Stimulated activated CD8-positive, alpha-beta memory T cell treated with anti-CD3 and anti-CD28 coated beads, Interleukin-4, amount 100 ng/mL, for 48 hours (primary cell): ENCODE measurements around the gene SLC18A2.
"Not testable (repeated sequence)": the region's sequence is repeated elsewhere in the genome, so short reads cannot be mapped to it uniquely, and the experiment has no call there.

ENCODE experiments used
- DNase-seq: peaks from one replicate; pipeline ENCODE4 v3.0.0-alpha.2; 2020

Gene SLC18A2

DNA sequence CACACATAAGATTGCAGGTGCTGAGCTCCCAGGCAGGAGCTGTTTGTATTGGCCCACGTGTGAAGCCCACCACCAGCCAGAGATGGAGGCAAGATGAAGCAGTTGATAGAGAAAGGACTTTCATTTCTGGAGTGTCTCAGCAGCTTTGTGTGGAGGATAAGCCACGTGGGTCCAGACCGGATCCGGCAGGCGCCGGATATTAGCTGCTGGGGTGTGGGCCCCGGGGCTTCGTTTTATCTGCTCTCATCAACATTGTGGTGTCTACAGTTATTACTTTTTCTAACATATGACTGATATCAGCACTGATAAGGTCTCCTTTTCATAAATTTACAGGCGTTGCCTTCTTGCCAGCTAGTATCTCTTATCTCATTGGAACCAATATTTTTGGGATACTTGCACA lies 25.5 kb downstream of the SLC18A2 start:
- no peak for DNase-seq

DNA sequence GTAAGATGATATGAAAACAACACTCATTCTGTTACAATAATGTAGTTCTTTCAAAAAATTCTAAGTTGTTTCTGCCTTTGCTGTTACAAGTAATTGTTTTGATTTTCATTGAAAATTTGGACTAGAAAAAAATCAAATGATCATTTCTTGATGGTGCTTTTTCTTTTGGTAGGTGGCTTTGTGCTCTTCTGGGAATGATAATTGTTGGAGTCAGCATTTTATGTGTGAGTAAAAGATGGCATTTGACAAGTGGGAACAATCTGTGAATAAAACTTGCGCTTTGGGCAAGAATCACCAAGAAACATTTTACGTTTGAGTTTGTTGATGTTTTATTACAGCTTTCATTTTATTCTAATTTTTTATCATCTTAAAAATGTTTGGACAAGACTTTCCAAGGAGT lies 25.9 kb downstream of the SLC18A2 start:
- no peak for DNase-seq

DNA sequence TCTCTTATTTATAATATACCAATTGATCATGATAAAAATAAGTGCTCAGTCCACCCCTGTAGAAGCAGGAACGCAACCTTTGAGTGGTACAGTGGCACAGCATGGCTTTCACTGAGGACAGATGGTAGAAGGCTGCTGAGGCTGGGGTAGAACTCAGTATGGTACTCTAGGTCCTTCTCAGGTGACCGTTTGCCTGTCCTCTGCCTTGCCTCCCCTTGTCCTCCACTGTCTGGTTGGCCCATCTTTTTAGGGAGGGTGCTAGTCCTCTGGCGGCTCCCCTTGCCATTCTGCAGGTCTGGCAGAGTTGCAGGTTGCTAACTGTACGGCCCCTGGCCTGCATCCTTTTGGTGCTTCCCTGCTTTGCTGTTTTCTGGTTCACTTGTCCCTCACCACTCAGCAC lies 27.3 kb downstream of the SLC18A2 start:
- no peak for DNase-seq

DNA sequence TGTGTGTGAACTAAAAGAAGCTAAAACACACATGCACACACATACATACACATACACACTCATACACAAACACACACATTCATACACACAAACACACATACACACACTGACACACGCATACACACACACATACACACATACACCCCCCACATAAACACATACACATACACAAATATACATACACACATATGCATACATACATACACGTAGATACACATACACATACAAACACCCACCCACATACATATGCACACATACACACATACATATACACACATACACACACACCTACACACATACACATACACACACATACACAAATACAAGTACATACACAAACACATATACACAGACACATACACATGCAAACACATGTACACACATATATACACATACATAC lies 28.0 kb downstream of the SLC18A2 start:
- no peak for DNase-seq

DNA sequence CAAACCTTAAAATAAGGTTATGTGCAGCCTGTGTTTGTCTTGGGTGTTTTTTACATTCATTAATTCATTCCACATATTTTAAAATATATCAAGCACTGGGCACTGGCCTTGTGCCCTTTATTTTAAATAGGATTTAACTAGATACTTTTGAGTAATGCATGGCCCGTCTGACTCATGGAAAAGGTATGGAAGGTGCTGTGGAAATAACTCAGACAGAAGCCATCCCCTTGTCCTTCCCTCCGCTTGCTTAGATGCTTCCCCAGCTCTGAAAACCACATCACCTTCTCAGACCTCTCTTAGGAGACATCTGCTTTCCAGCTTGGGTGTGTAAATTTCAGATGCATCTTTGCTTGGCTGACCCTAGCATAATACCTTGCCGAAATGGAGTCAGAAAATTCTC lies 30.5 kb downstream of the SLC18A2 start:
- DNase-seq, result no peak

DNA sequence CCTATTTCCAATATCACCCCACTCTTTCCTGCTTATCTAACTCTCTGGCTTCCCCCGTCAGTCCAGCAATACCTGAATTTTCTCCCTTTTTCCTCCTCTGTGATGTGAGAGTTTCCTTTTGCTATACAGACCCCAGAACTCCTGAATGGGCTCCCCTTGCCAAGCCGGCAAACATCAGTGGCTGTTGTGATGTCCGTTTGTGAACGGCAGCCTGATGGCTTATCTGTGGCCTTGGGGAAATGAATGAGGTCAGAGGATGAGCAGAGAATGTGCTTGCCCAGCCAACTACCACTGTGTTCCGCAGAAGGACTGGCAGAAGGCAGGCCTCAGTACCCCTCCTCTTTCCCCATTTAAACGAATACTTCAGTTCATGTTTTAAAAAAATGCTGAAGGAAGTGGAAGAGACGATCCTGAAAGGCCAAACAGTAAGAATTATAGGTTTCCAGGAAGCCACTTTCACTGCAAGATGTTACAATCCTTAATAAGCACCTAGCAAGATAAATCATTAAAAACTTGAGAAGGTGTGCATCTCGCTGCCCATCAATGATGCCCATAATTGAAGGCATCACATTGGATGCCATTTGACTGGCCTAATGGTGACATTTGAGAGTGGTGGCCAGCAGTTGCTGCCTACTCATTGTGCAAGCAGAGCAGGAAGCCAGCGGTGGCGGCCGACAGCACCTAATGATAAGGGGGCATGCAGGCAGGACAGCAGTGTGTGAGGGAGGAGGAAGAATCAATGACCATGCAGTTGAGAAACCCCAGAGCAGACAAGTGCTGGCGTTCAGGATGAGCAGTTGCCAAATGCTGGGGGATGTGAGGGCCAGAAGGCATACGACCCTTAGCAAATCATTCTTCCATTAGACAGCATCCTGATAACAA lies 31.5 kb downstream of the SLC18A2 start:
- DNase-seq, result no peak

DNA sequence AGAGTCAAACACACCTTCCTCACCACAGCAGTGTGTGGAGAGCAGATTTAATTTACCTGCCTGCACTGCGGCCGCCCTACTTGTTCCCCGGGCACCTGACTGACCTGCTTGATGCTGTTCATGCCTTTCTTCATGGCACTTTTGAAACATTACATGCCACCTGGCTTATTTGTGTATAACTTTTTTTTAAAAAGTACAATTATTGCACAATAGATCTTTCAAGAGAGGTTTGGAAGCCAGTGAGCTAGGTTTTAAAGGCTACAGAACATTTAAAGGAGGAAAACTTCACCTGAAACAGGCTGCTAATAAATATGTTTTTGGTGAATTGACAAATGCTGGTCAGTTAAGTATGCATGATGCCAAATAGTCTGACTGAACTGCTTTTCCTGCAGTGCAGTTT lies 33.1 kb downstream of the SLC18A2 start:
- no peak for DNase-seq

DNA sequence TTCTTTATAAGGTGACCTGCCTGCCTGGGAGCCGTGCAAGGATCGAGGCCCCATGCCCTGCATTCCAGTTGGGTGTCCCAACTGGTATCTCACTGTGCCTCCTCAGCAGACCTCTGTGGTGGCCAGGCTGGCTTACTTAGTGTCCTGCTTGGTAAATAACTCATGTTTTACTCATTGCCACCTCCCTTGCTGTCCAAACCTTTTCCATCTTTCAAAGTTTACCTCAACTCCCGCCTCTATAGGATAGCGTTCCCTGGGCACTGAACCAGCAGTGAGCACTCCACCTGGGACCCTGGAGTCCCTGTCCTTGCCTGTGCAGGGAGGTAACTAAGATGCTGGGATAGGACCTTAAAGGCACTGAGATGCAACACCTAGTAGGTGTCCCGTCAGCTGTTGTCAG lies 33.6 kb downstream of the SLC18A2 start:
- no peak for DNase-seq

DNA sequence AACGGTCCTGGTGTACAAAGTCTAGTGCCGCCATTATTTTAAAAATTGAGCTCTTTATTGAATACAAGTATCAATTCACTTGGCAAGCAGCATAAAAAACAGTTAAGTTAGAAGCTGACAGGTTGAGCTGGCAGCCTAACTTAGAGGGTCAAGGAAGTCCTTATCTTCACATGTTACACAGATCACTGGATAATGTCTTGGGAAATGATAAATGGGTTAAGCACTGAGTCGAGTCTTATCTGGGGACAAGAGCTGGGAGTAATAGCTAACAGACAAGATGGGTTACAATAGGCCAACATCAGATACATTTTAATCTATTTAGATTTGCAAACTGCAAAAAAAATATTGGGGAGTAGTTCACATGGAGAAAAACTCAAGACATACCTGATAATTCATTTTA lies 34.2 kb downstream of the SLC18A2 start:
- DNase-seq, result no peak

DNA sequence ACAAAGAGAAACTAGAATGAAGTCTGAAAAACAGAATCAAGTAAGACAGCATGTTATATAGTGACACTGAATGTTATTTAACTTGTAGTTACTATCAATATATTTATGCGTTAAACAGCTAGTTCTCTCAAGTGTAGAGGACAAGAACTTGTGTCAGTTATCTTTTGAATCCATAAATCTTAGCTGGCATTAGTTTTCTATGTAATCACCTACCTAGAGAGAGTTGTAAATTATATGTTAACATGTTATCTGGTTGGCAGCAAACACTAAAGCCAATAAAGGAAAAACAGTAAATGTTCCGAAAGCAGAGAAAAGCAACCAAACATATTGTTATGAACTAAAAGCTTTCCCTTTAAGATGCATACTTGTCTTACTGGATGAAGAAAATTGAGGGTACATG lies 36.8 kb downstream of the SLC18A2 start:
- DNase-seq, result no peak

DNA sequence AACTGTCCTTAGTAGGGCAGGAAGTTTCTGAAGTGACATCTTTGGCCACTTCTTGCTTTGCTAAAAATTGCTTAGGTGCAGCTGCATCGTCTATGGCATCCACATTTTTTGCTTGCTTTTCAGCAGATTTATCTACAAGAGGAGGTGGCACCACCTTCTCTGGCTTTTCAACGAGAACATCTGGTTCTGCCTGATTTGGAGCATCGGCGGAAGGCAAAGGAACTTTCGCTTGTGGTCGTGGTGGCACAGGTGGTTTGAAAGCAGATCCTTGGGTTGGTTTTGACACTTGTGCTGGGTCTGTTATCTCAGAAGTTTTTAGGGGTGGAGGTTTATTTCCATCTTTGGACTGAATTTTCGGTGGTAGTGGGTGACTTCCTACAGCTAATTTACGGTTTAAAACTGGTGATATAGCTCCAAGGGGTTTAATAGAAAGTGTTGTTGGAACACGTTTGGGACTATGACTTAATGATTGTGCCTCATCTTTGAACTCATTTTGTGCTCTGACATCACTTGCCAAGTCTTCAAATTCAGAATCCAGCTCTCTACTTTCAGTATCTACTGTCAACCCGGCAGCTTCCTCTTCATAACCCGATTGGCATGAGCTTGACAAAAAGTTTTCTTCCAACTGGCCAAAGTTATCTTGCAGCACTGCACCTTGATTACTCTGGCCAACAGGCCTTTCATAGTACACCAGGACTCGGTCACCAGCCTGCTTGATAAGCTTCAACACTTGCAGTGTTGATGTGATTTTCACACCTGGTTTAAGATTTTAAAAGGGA lies 44.0 kb downstream of the SLC18A2 start:
- no peak for DNase-seq

DNA sequence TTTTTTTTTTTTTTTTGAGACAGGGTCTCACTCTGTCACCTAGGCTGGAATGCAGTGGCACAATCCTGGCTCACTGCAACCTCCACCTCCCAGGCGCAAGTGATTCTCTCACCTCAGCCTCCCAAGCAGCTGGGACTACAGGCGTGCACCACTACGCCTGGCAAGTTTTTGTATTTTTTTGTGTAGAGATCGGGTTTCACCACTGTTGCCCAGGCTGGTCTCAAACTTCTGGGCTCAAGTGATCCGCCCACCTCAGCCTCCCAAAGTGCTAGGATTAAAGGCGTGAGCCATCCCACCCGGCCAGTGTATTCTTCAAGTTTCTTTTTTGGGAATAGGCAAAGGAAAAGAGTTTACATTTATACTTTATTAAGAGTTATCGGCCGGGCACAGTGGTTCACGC lies 50.0 kb downstream of the SLC18A2 start:
- DNase-seq, result not testable (repeated sequence)

DNA sequence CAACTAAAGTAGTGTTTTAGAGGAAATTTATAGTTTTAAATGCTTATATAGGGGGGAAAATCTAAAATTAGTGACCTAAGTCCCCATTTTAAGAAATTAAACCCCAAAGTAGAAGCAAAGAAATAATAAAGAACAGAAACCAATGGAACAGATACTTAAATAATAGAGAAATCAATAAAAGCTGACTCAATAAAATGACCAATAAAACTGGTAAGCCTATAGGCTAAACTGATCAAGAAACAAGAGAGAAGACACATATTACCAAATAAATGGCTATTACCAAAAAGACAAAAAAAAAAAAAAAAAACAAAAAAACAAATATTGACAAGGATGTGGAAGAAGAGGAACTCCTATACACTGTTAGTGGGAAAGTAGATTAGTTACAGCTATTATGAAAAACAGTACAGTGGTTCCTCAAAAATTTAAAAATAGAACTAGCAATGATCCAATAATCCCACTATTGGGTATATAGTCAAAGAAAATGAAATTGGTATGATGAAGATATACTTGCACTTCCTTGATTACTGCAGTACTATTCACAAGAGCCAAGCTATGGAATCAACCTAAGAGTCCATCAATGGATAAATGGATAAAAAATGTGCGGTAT lies 53.2 kb downstream of the SLC18A2 start:
- DNase-seq, result no peak

DNA sequence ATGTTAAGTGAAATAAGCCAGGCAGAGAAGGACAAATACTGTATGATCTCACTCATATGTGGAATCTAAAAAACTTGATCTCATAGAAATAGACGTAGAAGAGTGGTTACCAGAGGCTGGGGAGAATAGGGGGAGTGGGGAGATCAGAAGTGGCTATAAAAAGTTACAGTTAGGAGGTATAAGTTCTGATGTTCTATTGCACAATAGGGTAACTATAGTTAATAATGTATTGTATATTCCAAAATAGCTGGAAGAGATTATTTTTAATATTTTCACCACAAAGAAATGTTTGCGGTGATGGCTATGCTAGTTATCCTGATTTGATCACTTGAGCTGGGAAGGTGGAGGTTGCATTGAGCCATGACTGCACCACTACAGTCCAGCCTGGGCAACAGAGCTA lies 53.8 kb downstream of the SLC18A2 start:
- DNase-seq, result no peak

DNA sequence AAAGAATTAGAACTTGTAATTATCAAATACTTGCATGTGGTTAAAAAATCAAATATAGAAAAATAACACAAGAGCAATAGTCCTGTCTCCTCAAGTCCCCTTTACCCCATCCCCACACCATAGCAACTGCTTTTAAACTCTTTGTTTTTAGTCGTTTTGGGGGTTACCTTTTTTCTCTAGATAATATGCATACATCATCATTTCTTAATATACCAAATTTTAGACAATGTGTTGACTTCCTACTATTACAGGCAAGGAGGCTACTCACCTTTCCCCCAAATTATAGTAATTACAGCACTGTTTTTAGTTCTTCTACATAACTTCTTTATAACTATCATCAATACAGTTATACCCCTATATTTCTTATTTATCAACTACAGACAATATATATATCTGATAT lies 57.3 kb downstream of the SLC18A2 start:
- no peak for DNase-seq

DNA sequence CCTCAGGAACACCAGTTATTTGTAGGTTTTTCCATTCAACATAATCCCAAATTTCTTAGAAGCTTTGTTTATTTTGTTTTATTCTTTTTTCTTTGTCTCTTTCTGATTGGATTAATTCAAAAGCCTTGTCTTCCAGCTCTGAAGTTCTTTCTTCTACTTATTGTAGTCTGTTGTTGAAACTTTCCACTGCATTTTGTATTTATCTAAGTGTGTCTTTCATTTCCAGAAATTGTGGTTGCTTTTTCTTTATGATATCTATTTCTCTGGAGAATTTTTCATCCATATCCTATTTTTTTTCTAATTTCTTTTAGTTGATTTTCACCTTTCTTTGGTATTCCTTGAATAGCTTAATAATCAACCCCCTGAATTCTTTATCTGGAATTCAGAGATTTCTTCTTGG lies 58.5 kb downstream of the SLC18A2 start:
- DNase-seq, result no peak

DNA sequence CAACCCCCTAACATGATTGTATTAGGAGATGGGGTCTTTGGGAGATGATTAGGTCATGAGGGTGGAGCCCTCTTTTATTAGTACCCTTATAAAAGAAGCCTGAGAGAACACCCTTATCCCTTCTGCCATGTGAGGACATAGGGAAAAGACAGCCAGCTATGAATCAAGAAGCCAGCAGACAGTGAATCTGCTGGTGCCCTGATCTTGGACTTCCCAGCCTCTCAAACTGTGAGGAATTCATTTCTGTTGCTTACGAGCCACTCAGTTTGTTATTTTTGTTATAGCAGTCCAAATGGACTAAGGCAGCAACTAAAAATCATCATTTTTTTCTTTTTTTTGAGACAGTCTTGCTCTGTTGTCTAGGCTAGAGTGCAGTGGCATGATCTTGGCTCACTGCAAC lies 59.8 kb downstream of the SLC18A2 start:
- DNase-seq, result no peak

DNA sequence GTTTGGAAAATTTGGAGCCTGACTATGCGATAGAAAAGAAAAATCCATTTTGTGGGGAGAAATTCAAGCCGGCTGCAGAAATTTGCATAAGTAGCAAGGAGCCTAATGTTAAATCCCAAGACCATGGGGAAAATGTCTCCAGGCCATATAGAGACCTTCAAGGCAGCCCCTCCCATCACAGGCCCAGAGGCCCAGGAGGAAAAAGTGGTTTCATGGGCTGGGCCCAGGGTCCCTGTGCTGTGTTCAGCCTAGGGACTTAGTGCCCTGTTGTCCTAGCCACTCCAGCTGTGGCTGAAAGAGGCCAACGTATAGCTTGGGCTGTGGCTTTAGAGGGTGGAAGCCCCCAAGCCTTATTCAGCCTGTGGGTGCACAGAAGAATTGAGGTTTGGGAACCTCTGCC lies 62.5 kb downstream of the SLC18A2 start:
- not testable (repeated sequence) for DNase-seq

DNA sequence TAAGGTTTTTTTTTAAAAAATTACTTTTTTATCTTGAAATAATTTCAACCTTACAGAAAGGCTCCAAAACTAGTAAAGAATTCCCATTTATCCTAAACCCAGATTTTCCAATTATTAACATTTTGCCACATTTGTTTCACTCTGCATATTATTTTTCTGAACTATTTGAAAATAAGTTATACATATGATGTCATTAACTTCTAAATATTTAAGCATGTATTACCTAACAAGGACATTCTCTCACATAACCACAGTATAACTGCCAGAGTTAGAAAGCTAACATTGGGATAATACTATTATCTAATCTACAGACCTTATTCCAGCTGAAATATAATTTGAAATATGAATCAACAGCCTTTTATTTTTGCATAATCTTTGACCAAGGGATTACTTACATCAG lies 65.8 kb downstream of the SLC18A2 start:
- no peak for DNase-seq

DNA sequence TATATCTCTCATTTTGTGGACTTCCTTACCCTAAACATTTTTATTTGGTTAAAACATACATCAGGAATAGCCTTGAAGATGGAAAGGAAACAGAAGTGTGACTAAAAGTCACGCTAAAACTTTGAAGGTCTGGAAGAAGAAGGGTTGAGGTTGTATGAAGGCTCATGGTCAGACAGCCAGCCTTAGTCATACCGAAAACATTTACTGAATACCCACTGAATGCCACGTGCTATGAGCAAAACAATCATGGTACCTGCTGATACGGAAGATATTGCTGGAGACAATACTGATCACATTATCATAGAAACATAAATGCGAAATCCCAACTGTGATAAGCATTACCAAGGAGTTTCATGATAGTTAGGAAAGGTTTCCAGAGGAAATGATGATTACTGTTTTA lies 70.3 kb downstream of the SLC18A2 start:
- DNase-seq, result no peak

DNA sequence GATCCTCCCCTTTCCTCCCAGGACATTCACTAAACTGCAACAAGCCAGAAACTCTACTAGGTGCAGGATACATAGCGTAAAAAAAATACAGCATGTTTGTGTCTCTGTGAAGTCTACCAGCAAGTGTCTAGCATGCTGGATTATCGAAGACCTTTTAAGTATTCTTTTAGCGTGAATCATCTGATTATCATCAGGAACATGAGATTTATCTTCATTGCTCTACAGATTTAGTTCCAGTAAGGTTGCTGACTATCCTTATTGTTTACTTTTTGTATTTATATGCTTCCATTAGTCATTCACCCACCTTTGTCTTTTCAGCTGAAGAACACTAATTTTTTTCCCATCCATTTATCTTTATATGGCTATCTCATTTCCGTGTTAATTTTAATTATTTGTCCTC lies 71.5 kb downstream of the SLC18A2 start:
- no peak for DNase-seq

DNA sequence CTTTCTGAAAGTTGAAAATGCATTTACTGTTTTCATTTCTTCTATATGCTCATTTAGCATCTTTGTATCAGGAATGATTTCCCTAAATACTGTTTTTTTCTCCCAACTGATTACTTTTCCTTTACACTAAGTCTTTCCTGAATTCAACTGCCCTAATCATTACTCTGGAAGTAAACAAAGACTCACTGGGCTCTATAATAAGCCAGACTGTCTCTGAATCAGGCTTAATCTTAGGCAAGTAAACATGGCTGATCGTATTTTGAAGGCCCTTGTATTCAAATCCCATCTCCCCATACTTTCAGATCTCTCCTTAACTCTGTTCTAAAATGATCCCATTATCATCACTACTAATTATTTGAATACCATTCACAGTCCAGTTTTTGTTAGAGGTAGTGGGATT lies 72.7 kb downstream of the SLC18A2 start:
- no peak for DNase-seq

DNA sequence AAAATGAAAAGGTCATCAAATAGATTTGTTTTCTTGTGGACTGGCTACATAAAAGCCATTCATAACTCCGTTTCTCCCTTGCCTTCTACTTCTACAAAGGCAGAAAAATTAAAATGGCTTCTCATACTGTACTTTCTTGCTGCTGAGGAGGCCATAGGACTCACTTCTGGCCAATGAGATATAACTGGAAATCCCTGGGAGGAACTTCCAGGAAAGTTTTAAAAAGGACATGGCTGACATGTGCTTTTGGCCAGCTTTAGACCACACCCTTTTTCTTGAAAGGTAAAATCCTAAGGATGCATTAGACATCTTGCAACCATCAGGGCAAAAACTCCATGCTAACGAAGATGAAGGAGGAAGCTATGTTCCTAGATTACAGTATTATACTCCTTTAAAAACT lies 75.8 kb downstream of the SLC18A2 start:
- DNase-seq, result no peak

DNA sequence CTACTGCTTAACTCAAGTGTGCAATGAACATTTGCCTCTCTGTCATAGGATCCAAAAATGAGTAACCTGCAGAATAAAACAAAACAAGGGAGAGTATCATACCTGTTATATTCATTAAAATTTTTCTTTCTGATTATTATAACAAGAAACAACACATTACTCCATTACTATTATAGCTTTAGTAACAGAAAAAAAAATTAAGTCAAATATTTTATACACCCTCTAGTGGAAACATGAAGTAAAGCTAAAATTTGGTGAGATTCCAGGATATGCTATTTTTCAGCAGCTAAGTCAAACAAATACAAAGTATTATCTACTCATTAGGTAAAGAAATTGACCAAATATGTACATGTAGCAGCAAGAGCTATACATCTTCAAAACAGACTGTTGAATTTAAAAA lies 78.0 kb downstream of the SLC18A2 start:
- DNase-seq, result no peak
